Astrocyte of the spinal cord (primary cell): ENCODE results near the gene KCND3.

Source experiments
- DNase-seq: peaks from one replicate; pipeline ENCODE4 v3.0.0; 2011; ENCODE audit warnings: low read depth, low spot score
- H3K4me3 ChIP-seq: 2 replicates; pipeline ENCODE4 v1.5.1; 2011; ENCODE audit warnings: low read depth, mild to moderate bottlenecking, low read length, moderate library complexity
- in situ Hi-C: cut with HindIII; loops from 2 replicates; pipeline ENCODE4 v1.10.0; 2017; ENCODE audit warnings: low sequenced_read_pairs
- TF ChIP-seq, protein P1 (sequence below): IDR thresholded peaks from 2 replicates; pipeline ENCODE4 v1.5.1; 2012; ENCODE audit warnings: low read depth, mild to moderate bottlenecking, low read length, inconsistent platforms

KCND3 gene

DNA sequence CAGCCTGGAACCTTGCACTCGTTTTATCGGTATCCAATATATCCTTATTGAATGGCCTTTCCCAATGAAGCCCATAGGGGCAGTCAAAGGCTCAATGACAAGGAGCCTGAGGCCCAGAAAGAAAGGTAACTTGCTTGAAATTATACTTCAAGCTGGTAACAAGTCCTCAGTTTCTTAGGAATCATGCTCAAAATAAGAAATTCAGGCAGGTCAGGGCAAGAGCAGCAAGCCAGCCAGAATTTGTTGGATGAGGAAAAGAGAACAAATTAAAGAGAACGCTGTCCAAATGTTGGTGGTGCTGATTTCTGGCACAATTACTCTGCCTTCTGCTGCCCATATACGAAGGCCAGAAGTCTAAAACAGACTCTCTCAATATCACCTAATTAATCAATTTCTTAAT lies 156.1 kb downstream of the KCND3 start:
- in situ Hi-C loops, result no loop called here
- TF ChIP-seq, protein P1, sequence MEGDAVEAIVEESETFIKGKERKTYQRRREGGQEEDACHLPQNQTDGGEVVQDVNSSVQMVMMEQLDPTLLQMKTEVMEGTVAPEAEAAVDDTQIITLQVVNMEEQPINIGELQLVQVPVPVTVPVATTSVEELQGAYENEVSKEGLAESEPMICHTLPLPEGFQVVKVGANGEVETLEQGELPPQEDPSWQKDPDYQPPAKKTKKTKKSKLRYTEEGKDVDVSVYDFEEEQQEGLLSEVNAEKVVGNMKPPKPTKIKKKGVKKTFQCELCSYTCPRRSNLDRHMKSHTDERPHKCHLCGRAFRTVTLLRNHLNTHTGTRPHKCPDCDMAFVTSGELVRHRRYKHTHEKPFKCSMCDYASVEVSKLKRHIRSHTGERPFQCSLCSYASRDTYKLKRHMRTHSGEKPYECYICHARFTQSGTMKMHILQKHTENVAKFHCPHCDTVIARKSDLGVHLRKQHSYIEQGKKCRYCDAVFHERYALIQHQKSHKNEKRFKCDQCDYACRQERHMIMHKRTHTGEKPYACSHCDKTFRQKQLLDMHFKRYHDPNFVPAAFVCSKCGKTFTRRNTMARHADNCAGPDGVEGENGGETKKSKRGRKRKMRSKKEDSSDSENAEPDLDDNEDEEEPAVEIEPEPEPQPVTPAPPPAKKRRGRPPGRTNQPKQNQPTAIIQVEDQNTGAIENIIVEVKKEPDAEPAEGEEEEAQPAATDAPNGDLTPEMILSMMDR, result no peak
- no peak for DNase-seq
- H3K4me3 ChIP-seq, result no peak overlapping the region

GRCh38 chr1:111832521-111833155 lies 156.8 kb downstream of the KCND3 start:
- TF ChIP-seq, protein P1, result no peak
- in situ Hi-C loops, result no loop called here
- DNase-seq, result no peak
- H3K4me3 ChIP-seq, result no peak overlapping the region

DNA sequence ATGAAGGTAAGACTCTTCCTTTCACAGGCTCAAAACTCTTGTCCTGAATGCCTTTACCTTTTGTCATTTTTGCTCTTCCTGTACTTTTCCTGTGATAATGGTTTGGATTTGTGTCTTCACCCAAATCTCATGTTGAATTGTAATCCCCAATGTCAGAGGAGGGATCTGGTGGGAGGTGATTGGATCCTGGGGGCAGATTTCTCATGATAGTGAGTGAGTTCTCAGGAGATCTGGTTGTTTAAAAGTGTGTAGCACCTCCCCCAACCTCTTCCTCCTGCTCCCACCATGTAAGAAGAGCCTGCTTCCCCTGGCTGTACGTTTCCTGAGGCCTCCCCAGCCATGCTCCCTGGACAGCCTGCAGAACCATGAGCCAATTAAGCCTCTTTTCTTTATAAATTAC lies 158.3 kb downstream of the KCND3 start:
- no peak for DNase-seq
- H3K4me3 ChIP-seq, result no peak overlapping the region
- TF ChIP-seq, protein P1, result no peak
- in situ Hi-C loops, result no loop called here

GRCh38 chr1:111827946-111828345 lies 161.5 kb downstream of the KCND3 start:
- in situ Hi-C loops, result no loop called here
- TF ChIP-seq, protein P1, result no peak
- no peak overlapping the region for H3K4me3 ChIP-seq
- DNase-seq, result no peak

DNA sequence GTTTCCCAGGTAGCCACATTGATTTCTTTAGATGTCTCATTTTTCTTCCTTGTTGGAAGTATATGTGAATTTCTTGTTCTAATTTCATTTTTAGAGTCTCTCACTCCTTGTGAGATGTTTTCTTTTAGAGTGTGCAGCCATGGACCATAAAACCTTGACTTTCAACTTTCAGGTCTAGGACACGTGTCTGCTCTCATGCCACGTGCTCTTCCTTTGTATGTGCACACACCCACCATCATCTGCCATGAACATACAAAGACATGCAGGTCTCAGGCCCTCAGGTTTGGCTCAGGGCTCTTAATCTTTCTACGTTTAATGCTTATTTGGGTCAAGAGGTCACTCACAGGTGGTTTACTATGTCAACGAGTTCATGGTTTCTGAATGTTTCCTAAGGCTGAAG lies 163.2 kb downstream of the KCND3 start:
- in situ Hi-C loops, result no loop called here
- no peak for DNase-seq
- TF ChIP-seq, protein P1, result no peak
- no peak overlapping the region for H3K4me3 ChIP-seq

DNA sequence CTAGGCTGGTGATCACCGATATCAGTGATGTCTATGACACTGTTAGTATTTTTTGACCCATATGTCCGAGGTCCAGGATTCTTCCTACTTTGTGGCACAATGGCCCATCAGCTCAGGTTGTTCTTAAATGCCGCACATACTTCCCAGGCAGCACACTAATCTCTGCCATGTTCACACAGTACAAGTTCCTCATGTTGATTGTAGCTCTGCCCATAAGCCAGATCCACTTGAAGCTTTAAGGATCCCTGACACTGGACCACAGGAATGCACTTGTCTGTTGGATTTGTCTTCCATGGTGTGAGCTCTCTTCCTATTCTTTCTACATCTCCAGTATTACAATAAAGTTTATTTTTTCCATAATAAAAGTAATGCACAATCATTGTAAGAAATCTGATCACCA lies 164.3 kb downstream of the KCND3 start:
- in situ Hi-C loops, result no loop called here
- no peak overlapping the region for H3K4me3 ChIP-seq
- DNase-seq, result no peak
- TF ChIP-seq, protein P1, result no peak
